Small intestine (tissue), 7 donors: ENCODE measurements around the gene MSMB. TPM values are rescaled to one million over a fixed set of nuclear protein-coding genes. Genes with fewer than 3 reads are reported as not detected.

Experiments used
- DNase-seq, 2 donors: peaks; one replicate each; pipeline versions ENCODE4 v3.0.0 to v3.0.0-alpha.2; 2013
- FAIRE-seq: peaks from 2 replicates; lab custom pipeline; 2012; peaks lifted over from hg19 to GRCh38; lab: Jason Lieb, UNC
- H3K27ac ChIP-seq, 3 donors: one replicate each; pipeline ENCODE4 v1.5.1; 2013; ENCODE audit warnings: low read length in 2 of 3, mild to moderate bottlenecking in 2 of 3, control low read depth in 1 of 3, inconsistent platforms in 1 of 3, low read depth in 1 of 3, moderate library complexity in 1 of 3
- H3K27me3 ChIP-seq, 3 donors: one replicate each; pipeline ENCODE4 v1.6.1; 2013; ENCODE audit warnings: low read length in 3 of 3, inconsistent platforms in 1 of 3; ENCODE audit not compliant: control insufficient read depth in 3 of 3, insufficient read depth in 3 of 3
- H3K36me3 ChIP-seq, 3 donors: one replicate each; pipeline ENCODE4 v1.6.1; 2013; ENCODE audit warnings: low read length in 3 of 3, inconsistent platforms in 1 of 3, low read depth in 1 of 3, mild to moderate bottlenecking in 1 of 3, moderate library complexity in 1 of 3; ENCODE audit not compliant: control insufficient read depth in 3 of 3, insufficient read depth in 2 of 3
- H3K4me1 ChIP-seq, 3 donors: one replicate each; pipeline ENCODE4 v1.6.1; 2013; ENCODE audit warnings: low read length in 2 of 3, inconsistent platforms in 1 of 3, low read depth in 1 of 3, mild to moderate bottlenecking in 1 of 3, moderate library complexity in 1 of 3; ENCODE audit not compliant: control insufficient read depth in 3 of 3, insufficient read depth in 2 of 3
- H3K4me3 ChIP-seq, 3 donors: one replicate each; pipeline ENCODE4 v1.5.1; 2013; ENCODE audit warnings: low read length in 3 of 3, control low read depth in 1 of 3, inconsistent platforms in 1 of 3, low read depth in 1 of 3, mild to moderate bottlenecking in 1 of 3, moderate library complexity in 1 of 3
- H3K9me3 ChIP-seq, 2 donors: one replicate each; pipeline ENCODE4 v1.6.1; 2013; ENCODE audit warnings: low read depth in 1 of 2, low read length in 1 of 2; ENCODE audit not compliant: control insufficient read depth in 2 of 2, insufficient read depth in 1 of 2
- WGBS, 3 donors: extraction: QIAGEN DNeasy Blood & Tissue Kit; methylation state at CpG; one replicate each; pipeline ENCODE4 v1.1.7; 2013; 5-methylcytosine and 5-hydroxymethylcytosine counted together
- polyA plus RNA-seq, 4 donors: library from polyadenylated mRNA; stranded (reverse) in 3 of 4; unstranded in 1 of 4; fragments of 200-250 nt in 3 of 4; fragments of 120-200 nt in 1 of 4; gene quantifications; one replicate each; pipeline versions ENCODE4 v1.2.1 to v1.2.3, GENCODE V29; 2013
- donor health status: healthy with polysubstance abuse.
- donor health status: control.
- donor health status: control.
- donor health status: Bipolar disorder and iron deficiency.
- donor health status: healthy.

MSMB gene
- polyA plus RNA-seq, 4 donors: 0.58 to 46.3 (median 1.4) TPM; not detected in 1

DNA sequence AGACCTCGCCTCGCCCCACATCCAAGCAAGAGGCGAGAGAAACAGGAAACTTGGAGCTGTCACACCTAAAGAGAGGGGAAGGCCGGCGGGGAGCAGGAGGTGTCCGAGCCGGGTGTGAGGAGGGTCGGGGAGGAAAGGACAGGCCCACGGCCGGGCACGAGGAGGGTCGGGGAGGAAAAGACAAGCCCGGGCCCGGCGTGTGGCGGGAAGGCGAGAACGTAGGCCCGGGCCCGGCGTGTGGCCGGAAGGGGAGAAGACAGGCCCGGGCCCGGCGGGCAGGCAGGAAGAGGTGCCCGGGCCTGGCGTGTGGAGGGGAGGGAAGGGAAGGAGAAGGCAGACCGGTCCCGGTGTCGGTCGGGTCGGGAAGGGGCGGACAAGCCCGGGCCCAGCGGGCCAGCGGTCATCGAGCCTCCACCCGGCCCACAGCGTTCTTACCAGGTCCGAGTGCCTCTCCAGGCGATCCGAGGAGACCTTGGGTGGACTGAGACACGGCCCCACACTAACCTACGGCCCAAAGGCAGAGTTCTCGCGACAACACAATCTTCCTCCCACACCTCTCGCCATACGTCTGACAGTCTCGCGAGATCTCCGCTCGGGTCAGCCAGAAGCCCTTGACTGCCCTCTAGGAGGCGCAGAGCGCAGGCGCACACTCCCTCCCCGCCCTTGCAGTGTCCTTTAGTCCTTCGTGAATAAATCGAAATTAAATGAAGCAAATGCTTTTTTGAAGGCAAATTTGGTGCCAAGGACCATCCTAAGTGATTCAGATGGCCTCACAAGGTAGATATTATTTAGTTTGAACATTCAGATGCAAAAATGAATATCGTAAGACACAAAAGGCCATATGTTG is 15.8 kb downstream of the MSMB start, which contains the start of gene NCOA4:
Gene NCOA4 (minus strand): TSS at position 533 of the 847 bp plus-strand sequence. CDS start 13,943 bp downstream, outside the sequence.
- Histone ChIP-seq H3K9me3 (no peaks in the 10 kb centered on the region), H3K4me3 (peak within 1 kb of the TSS; percentile 68 to 99 (median 79)), H3K4me1 (peaks cover 4 to 25% (median 12%) of the 10 kb centered on the region in 3 donors), H3K36me3 (no peaks in the 10 kb centered on the region), H3K27ac (peak within 1 kb of the TSS; percentile 84 to 99 (median 93)), H3K27me3 (no peaks in the 10 kb centered on the region)
- FAIRE-seq (no peak), DNase-seq (peak; percentile 98)
- 1 to 2% (median 1%) methylated on average over 57 to 59 of the region's 59 CpGs for WGBS, 3 donors

GRCh38 chr10:46029461-46030030 is 16.5 kb downstream of the MSMB start:
- Histone ChIP-seq H3K36me3 (peaks cover 0 to 4% (median 0%) of the 10 kb centered on the region in 3 donors), H3K9me3 (no peaks in the 10 kb centered on the region), H3K4me3 (peak overlapping the region; percentile 68 to 99 (median 79)), H3K27me3 (no peaks in the 10 kb centered on the region), H3K27ac (peak overlapping the region; percentile 84 to 99 (median 93)), H3K4me1 (peaks cover 8 to 30% (median 14%) of the 10 kb centered on the region in 3 donors)
- WGBS, 3 donors: 2 to 16% (median 6%) methylated on average over 6 of the region's 6 CpGs
- DNase-seq: no peak
- no peak for FAIRE-seq

DNA sequence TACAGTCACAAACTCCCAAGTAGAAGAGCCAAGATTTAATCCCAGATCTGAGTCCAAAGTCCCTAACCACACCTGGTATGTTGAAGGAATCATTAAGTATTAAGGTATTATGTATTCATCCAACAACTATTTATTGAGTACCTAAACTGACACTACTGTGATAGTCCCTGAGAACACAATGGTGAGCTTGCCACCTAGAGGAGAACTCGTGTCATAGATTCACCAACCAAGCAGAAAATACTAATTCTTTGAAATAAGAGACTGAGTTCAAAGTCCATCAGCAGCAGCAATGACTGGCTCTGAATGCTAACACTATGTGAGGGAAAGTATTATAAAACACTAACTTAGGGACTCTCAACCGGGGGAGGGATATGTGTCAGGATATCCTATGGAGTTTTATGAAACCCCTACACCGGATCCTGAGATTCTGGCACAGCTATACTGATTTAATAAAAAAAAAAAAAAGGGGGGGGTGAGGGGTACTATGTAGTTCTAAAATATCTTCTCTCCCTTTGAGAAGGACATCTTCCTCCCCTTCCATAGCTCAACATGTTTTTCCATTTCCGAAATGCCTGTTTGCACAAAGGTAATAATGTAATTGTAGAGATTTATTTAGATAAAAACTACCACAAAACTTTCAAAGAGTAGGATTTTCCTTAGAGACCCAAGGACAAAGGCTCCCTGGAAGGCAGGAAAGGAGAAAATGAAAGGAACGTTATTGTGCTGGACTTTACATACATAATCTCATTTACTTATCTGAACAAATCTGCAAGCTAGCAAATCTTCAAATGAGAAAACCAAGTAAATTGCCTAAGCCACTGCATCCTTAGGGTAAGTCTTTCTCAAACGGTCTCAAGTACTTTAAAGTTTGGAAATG is 17.2 kb downstream of the MSMB start:
- peak overlapping the region; percentile 68 to 99 (median 79) for H3K4me3 ChIP-seq
- FAIRE-seq (no peak), DNase-seq (peak; percentile 91 to 99)
- peak overlapping the region; percentile 84 to 99 (median 93) for H3K27ac ChIP-seq
- no peaks in the 10 kb centered on the region for H3K9me3 ChIP-seq
- H3K36me3 ChIP-seq: peaks cover 0 to 4% (median 0%) of the 10 kb centered on the region in 3 donors
- H3K27me3 ChIP-seq: no peaks in the 10 kb centered on the region
- H3K4me1 ChIP-seq: peaks cover 8 to 32% (median 14%) of the 10 kb centered on the region in 3 donors
- WGBS, 3 donors: 2 to 23% (median 11%) methylated on average over 6 of the region's 6 CpGs

DNA sequence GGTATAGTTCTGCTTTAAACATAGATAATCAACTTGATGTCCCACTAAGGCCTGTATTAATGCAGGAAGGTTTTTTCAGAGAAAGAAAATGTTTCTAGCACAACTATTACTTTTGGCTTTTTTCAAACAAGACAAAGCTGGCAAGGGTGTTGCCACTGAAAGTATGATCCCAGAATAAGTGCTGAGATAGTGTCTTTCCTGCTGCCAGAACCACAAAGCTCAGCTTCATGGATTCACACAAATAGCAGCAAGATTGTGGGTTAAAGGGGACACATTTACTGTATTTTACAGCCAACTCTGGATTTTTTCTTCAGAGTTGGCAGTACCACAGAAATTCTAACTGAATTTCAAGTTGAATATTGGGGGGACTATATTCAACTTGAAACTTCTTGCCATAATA is 20.0 kb downstream of the MSMB start:
- Histone ChIP-seq H3K9me3 (no peaks in the 10 kb centered on the region), H3K4me3 (peak overlapping the region in 1 of 3 donors; percentile 16), H3K27me3 (no peaks in the 10 kb centered on the region), H3K27ac (peak overlapping the region in 1 of 3 donors; percentile 61), H3K36me3 (peaks cover 0 to 8% (median 2%) of the 10 kb centered on the region in 3 donors), H3K4me1 (peaks cover 8 to 41% (median 17%) of the 10 kb centered on the region in 3 donors)
- DNase-seq: no peak
- FAIRE-seq: no peak

GRCh38 chr10:46025406-46025805 is 20.7 kb downstream of the MSMB start:
- no peak overlapping the region for H3K4me3 ChIP-seq
- H3K4me1 ChIP-seq: peaks cover 8 to 38% (median 17%) of the 10 kb centered on the region in 3 donors
- peak overlapping the region in 2 of 3 donors; percentile 29 to 38 for H3K27ac ChIP-seq
- no peak for DNase-seq
- no peaks in the 10 kb centered on the region for H3K9me3 ChIP-seq
- H3K36me3 ChIP-seq: peaks cover 0 to 8% (median 2%) of the 10 kb centered on the region in 3 donors
- H3K27me3 ChIP-seq: no peaks in the 10 kb centered on the region
- no peak for FAIRE-seq
- WGBS, 3 donors: 79 to 87% (median 85%) methylated on average over 2 of the region's 2 CpGs

- H3K36me3 ChIP-seq: peaks cover 0 to 8% (median 2%) of the 10 kb centered on the region in 3 donors
- no peaks in the 10 kb centered on the region for H3K9me3 ChIP-seq
- no peaks in the 10 kb centered on the region for H3K27me3 ChIP-seq
- no peak overlapping the region for H3K4me3 ChIP-seq
- H3K27ac ChIP-seq: peak overlapping the region in 2 of 3 donors; percentile 29 to 38
- no peak for FAIRE-seq
- H3K4me1 ChIP-seq: peaks cover 8 to 43% (median 19%) of the 10 kb centered on the region in 3 donors
- DNase-seq: no peak
Measured at GRCh38 chr10:46024948-46025347, 21.1 kb downstream of the MSMB start.

DNA sequence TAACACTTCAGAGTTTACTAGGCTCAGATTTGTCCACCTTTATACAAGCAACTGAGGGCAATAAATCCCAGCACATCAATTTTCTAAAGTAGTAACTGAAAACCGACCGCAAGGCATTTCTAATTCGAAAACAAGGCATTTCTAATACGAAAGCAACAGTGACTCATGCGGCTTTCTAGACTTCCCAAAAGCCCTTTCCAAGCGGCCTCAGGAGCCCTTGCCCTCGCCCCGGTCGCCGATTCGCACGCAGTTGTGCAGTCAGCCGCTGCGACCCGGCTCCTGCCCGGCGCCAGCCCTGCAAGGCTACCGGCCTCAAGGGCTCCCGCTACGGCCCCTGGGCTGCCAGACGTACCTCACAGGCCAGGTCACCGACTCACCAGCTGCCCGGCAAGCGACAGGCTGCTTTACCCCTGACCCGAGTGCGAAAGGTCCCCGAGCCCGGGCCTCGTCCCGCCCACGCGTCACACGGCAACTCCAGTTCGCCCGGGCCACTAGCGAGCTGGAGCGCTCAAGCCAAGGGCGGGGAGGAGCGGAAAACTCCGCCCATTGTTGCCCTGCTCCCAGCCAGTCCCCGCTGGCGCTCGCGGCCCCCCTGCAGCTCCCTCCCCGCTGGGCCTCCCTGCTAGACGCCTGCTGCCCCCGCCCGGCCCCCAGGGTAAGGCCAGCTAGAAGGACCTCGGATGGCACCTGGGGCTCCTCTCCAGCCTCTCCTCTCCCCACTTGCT is 22.9 kb downstream of the MSMB start:
- no peaks in the 10 kb centered on the region for H3K9me3 ChIP-seq
- no peaks in the 10 kb centered on the region for H3K27me3 ChIP-seq
- peaks cover 0 to 8% (median 2%) of the 10 kb centered on the region in 3 donors for H3K36me3 ChIP-seq
- peaks cover 11 to 53% (median 22%) of the 10 kb centered on the region in 3 donors for H3K4me1 ChIP-seq
- DNase-seq (peak; percentile 94 to 95), FAIRE-seq (no peak)
- WGBS, 3 donors: 1 to 3% (median 1%) methylated on average over 45 to 49 of the region's 49 CpGs
- peak overlapping the region; percentile 90 to 96 (median 93) for H3K27ac ChIP-seq
- H3K4me3 ChIP-seq: peak overlapping the region; percentile 46 to 82 (median 72)
